GM21723 (cell line): Measurements from ENCODE around the gene ZC3H12C.

Experiments
- ATAC-seq: cut with Tn5 transposase; IDR thresholded peaks from one replicate; pipeline ENCODE4 v1.9.1; 2021; ENCODE audit warnings: mild to moderate bottlenecking, moderate library complexity; ENCODE audit not compliant: unreplicated experiment

Gene ZC3H12C

DNA sequence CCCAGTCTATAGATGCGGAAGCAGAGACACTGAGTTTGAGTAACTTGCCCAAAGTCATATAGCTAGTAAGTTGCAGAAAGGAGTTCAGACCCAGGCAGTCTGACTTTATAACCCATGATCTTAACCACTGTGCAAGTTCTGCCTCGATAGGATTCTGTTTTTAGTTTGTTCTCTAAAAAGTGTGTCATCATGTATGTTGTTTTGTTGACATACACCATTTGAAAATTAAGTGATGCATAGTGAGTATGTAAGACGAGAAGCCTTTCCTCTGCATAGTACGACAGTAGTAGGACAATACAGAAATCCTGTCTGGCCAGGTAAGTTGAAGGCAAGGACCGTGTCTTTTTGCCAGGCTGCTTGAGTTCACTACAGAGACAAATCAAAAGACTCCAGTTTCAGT is 3.3 kb downstream of the ZC3H12C start:
- no peak for ATAC-seq

DNA sequence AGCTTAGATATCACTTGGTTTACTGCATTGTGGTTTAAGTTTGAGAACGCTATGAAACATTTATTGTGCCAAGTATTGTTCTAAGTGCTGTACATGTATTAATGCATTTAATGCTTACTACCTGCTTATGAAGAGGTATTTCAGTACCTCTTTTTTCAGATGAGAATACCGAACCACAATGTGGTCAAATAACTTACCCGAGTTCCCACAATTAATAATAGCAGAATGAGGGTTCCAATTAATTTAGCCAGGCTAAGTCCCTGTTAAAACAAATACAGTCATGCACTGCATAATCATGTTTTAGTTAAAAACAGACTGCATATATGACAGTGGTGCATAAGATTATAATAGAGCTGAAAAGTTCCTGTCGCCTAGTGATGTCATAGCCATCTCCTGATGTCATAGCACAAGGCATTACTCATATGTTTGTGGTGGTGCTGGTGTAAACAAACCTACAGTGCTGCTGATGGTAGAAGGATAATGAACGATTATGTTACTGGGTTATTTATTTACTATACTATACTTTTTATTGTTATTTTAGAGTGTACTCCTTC is 4.3 kb downstream of the ZC3H12C start:
- ATAC-seq, result no peak

DNA sequence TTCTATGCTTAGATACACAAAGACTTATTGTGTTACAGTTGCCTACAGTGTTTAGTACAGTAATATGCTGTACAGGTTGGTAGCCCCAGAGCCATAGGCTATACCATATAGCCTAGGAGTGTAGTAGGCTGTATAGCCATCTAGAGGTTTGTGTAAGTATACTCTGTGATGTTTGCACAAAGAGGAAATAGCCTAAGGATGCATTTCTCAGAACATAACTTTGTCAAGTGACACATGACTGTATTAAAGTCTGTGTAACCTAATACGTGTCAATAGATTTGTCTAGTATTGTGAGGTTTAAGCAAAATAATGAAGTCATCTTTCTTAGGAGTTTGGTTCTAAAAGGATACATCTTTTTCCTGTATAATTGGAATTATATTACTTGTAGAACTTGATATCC is 5.5 kb downstream of the ZC3H12C start:
- peak; percentile 74 for ATAC-seq

DNA sequence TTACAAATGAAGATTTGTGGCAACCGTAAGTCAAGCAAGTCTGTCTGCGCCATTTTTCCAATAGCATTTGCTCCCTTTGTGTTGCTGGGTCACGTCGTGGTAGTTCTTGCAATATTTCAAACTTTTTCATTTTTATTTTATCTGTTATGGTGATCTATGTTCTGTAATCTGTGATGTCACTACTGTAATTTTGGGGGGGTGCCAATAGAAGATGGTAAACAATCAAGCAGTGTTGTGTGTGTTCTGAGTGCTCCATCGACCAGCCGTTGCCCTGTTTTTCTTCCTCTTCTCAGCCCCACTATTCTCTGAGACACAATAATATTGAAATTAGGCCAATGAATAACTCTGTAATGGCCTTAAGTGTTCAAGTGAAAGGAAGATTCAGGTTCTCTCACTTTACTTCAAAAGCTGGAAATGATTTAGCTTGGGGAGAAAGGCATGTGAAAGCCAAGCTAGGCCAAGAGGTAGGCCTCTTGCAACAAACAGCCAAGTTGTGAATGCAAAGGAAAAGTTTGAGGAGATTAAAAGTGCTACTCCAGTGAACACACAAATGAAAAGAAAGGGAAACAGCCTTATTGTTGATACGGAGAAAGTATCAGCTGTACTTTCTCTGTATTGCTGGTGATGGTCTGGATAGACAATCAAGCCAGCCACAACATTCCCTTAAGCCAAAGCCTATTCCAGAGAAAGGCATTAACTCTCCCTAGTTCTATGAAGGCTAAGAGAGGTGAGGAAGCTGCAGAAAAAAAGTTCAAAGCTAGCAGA is 7.5 kb downstream of the ZC3H12C start:
- no peak for ATAC-seq

DNA sequence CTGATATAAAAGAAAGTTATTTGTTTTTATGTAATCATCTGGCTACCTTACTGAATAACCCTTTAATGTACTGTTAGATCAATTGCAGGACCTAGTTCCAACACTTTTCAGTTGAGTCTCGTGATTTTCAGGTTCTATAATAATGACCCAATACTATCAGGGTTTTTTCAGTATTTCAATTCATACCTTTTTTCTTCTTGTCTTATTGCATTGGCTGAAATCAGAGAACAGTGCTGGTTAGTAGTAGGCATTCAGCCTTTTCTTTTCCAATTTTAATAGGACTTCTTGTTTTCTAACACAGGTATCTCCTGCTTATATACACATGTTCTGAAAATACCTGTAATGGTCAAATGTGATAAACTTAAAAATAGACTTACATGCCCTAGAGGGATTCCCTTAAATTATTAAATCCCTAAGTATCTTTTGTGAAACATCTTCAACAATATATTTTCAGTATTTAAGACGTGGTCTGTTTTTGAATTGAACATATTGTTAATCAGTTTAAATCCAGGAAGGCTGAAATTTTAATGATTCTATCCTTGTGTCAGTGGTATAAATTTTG is 13.6 kb downstream of the ZC3H12C start:
- no peak for ATAC-seq

DNA sequence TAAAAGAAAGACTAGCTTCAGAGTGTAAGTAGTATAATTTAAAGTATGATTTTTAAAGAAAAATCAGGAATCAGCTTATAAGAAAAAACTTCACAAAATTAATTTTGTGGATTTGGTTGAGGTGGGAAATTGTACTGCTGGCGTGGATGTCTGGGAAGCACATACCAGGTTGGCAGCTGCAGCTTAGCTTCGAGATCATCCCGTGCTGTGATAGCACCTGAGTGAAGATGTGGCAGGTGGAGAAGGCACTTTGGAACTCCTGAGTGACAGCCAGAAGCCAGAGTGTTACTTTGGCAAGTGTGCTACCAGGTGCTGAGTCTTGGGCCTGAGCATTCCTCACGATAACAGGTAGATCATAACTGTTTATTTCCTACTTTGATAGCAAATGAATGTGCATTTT is 17.7 kb downstream of the ZC3H12C start:
- no peak for ATAC-seq

DNA sequence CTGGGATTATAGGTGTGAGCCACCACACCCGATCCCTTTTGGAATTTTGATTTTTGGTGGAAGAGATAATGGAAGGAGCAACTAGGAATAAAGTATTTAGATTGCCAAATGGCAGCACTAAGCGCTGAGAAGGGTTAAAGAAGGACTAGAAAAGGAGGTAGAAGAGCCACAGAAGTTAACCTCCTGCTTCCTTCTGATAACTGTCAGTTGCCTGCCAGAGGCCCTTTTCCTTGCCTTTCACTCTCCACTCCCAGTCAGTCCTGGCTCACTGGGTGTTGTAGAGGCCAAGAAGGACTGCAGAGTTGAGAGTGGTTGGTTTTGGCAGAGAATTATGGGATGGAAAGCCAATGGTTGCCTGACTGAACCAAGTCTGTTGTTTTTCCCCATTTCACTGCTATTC is 19.3 kb downstream of the ZC3H12C start:
- no peak for ATAC-seq

DNA sequence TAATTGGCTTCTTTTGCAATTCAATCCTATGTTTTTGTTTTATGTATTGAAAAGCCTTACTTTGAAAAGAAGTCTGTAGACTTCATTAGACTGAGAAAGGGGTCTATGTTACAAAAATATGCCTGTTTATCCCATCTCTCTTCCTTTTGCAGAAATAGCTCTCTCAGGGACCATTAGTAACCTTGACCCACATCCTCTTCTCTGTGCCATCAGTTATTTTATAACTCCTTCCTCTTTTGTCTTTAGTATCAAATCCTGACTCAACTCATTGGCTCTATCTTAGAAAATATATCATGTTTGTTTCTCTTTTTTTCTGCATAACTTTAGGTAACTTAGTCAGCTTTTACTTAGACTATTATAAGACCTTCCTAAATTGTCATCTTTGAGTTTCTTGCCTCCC is 20.3 kb downstream of the ZC3H12C start:
- ATAC-seq, result peak; percentile 47

DNA sequence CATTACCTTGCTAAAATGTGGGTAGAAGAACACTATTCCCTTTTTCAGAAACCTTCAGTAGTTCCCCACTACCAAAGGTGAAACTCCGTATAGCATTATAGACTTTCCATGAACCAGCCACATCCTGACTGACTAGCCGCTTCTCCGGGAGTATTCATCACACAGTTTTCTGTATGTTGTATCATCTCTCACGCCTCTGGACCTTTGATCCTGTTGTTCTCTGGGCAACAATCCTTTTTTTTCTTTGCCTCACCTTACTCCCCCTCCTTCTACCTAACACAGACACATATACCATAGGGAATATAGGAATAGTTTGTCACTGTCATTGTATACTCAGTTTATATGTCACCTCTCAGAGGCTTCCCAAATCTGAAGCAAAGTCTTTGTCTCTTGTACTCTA is 20.8 kb downstream of the ZC3H12C start:
- ATAC-seq, result no peak

DNA sequence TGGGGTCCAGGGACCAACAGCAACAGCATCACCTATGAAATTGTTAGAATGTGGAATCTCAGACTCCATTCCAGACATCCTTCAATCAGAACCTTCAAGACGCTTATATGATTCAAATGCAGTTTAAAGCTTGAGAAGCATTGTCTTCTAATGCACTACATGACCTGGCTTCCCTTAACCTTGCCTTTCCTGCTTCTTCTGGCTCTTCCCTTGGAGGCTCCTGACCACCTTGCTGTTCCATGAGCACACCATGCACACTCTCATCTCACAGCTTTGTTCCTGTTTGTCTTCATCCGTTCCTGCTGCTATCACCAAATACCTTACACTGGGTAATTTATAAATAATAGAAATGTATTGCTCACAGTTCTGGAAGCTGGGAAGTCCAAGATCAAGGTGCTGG is 26.1 kb downstream of the ZC3H12C start:
- ATAC-seq, result no peak

DNA sequence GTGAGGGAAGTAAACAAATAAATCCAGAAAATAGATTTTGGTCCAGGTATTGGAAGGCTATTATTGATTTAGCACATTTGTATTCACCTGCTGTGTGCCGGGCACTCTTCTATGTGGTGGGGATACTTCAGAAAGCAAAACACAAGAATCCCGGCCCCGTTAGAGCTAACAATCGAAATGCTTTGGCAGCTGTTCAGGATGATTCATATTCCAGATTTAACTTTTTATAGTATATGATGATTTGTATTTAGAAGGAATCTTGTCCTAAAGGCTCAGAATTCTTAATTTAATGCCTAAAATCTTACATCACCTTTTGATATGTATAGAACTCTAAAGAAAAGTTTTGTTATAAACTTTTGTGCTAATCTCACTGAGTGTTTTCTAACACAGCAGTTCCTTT is 28.0 kb downstream of the ZC3H12C start:
- ATAC-seq, result no peak

DNA sequence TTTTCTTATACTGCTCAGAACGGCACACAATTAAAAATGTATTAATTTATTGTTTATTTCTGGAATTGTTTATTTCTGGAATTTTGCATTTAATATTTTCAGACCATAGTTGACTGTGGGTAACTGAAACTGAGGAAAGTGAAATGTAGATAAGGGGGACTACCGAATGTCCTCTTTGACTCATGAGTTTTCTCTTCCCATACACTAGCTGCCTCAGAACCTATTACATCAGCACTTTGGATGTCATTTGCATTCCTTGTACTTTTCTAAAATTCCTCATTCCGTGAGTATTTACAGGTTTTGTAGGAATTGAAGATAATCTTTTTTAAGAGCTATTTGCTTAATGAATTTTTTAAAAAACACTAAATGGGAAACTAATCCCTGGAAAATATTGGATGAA is 29.8 kb downstream of the ZC3H12C start:
- ATAC-seq, result no peak

DNA sequence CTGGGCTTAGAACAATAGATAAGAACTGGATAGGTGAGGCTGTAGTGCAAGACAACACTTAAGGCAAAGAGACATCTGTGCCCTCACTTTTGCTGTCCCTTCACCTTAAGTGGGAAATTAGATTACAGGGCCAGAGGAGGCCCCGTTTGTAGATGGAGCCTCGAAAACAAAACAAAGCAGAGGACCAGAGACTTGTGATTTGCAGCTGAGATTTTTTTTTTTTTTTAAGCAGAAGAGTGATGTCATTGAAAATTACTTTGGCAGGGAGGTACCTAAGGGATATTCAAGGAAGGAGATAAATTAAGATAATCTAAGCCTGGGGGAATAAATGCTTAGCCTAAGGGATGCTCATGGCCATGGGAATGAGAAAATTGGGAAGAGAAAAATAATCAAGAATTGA is 31.4 kb downstream of the ZC3H12C start:
- ATAC-seq, result no peak

DNA sequence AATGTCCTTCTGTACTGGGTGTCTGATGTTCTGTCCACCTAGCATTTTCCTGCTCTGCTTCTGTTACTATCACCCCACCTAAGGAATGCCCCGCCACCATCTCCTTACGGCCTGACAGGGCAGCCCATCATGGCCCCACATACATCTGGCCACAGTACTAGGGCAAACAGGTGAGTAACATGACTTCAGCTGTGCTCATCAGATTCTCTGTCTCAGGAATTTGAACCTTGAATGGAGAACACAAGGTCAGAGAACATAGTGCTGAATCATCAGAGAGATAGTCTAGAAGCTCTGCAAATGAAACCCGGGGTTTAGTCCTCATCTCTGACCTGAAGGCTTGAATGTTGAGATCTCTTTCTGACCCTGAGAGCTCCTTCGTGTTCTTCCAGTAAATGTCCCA is 32.4 kb downstream of the ZC3H12C start:
- ATAC-seq, result no peak

DNA sequence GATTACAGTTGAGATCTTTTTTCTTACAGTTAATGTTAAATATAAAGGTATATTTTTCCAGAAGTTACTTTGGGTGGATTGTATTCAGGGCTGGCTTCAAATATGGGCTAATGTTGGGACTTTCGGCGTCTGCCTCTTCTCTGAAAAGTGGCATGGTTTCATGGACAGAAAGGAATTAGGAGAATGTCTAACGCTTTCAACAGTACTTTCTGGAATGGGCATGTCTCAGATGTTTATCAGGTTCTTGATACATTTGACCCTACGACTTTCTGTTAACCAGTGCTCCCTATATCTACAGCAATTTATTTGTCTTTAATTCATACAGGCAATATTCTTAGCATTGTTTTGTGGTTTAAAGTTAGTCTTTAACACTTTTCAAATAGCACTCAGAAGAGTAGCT is 33.7 kb downstream of the ZC3H12C start:
- ATAC-seq, result no peak

DNA sequence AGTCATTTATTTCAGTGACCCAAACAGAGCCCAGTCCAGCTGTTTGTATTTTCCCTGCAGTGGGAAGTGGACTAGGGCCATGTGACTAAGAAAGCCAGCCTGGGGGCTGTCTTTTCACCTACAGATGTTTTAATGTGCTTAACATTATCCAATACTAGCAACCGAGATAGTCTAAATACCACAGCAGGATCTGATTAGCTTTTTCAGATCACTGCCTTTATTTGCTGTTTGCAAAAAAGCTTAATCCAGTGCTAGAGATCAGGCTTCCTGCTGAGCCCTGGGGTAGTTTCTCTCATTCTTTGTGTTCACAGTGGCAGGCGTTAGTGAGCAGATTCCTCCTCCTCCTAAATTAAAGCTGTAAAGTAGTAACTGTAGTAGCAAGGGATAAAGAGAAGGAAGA is 35.0 kb downstream of the ZC3H12C start:
- no peak for ATAC-seq

DNA sequence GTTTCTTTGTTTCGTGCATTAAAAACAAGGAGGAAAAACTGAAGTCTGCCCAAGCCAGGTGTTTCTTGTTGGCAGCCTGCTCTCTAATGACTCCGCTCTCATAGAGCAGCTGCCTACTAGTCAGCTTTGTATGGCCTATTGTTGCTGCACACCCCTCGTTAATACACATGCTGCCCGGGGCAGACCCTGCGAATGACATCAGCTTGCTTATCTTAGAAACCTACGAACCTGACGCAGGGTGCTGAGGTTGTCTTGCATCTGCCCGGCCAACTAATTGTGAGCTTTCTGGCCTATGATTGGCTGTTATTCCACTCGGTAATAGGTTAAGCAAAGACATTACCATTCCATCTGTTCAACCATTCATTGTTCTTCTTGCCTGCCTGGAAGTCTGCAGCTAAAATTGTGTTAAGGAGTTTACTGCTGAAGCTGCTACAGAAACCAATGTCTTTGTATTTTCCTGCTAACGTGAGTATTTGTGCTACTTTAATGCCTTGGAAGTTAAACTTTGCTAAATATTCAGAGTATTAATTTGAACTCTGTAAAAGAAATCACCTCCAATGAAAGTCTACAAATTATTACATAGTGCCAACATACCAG is 37.5 kb downstream of the ZC3H12C start:
- ATAC-seq, result no peak

DNA sequence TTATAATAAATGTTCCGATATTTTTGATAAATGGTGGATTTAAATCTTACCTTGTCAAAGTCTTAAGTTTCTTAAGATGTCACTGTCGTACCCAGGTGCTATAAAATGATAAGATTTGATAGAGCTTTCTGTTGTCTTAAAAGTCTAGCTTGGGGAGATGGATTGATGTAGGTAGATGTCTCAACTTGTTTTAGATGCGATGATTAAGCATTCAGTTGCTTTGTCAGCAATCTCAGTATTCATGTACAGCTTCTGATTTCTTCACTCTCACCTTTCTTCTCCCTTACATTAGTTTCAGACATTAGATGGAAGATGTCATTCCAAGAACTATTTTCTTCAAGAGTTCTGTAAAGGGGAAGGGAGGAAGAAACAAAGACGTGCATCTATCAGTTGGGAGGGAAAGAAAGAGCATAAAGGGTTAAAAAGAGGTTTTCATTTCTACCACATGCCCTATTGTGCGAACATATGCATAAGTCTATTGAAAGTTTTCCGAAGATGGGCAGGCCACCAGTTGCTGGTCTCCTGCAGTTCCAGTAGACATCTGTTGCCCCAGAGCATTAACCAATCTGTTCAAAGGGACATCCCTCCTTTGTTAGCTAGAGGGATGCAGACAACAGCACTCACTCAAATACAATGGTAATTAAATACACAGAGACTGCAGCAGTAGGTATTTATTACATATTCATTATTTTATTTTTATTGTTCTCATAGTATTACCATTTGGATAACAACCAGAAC is 38.4 kb downstream of the ZC3H12C start:
- no peak for ATAC-seq

DNA sequence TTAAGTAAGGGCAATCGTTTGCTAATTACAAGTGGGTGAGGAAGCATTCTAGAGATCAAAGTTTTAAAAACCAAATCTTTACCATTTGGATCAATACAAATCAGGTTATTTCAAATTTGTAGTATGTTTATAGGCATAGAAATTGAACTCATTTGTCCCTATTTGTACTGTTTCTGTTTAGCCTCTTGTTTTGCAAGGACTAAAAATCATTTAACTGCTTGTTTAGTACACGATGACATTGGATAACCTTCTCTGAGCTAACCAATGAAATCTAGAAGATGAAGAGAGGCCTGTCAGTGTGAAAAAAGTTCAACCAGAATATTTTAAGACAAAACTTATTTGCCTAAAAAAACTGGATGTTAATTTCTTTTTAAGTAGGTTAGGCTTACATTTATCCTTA is 40.0 kb downstream of the ZC3H12C start:
- no peak for ATAC-seq

DNA sequence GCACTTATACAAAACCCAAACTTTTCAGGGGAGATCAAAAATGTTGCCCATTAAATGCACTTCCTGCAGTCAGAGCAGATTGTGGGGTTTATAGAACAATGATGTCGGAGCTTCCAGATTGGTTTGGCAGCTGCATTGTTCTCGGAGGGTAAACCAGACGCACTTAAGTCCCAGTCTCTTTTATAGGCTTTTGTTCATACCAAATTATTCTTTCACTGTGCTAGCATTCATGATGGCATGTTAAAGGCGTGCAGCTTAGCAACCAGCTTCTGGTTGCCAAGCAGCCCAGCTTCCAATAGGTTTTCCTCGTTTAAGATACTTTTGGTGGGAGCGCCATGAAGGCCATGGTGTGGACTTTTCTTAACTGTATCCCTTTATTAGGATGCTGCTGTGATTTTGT is 40.9 kb downstream of the ZC3H12C start:
- ATAC-seq, result no peak

DNA sequence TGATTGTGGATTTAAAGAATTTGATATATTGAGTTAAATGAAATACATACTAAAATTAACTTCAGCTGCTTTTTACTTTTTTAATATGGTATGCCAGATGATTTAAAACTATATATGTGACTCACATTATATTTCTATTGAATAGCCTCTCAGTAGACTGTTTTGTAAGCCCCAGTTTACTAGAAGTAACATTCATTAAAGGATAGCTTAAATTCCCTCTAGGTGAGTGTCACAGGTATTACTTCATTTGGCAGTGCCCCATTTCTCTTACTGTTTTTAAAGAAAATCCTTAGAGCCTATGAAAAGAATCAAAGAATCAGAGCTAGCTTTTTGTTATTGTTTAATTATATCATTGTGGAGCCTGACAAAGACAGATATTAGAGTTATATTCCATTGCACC is 48.6 kb downstream of the ZC3H12C start:
- no peak for ATAC-seq
